Stimulated activated CD4-positive, alpha-beta T cell treated with anti-CD3 and anti-CD28 coated beads, Interleukin-1b, Interleukin-23, amount 100 ng/mL, for 48 hours (primary cell): ENCODE measurements around the gene TNRC6A.
"Not testable (repeated sequence)": the region's sequence is repeated elsewhere in the genome, so short reads cannot be mapped to it uniquely, and the experiment has no call there.

Source experiments
- DNase-seq: peaks from one replicate; pipeline ENCODE4 v3.0.0-alpha.2; 2020

TNRC6A gene

DNA sequence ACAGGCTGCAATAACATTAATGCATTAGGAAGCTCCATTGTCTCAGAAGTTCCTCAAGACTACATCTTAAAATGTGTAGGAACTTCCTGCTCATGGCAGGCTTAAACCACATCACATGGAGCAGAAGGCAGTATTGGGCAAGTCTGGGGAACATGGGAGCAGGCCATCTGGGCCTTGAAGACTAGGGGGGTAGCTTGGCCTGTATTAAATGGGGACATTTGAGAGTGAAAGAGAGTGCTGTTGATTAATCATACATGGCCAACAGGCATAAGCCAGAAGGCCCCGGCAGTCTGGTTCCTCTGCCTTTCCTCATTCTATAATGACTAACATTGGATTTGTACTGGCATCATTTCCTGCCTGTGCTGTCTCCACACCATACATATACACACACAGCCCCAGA is 91.1 kb downstream of the TNRC6A start:
- no peak for DNase-seq

- DNase-seq: no peak
Measured at GRCh38 chr16:24821129-24821528, 91.7 kb downstream of the TNRC6A start.

DNA sequence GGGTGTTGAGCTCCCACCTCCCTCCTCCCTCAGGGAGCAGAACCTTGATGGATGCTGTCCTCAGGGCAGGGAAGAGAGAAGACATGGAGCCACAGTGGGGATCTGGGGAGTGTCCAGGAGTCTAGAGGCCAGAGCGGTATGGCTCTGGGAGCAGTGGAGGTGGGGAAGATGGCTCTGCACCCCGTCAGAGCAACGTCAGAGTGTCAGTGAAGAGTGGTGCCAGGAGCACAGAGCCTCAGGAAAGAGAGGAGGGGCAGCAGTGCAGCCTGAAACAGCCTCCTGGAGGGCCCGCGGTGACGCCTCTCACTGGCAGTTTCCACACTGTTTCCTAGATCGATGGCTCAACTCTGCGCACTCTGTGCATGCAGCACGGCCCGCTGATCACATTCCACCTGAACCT is 93.1 kb downstream of the TNRC6A start:
- DNase-seq: no peak

DNA sequence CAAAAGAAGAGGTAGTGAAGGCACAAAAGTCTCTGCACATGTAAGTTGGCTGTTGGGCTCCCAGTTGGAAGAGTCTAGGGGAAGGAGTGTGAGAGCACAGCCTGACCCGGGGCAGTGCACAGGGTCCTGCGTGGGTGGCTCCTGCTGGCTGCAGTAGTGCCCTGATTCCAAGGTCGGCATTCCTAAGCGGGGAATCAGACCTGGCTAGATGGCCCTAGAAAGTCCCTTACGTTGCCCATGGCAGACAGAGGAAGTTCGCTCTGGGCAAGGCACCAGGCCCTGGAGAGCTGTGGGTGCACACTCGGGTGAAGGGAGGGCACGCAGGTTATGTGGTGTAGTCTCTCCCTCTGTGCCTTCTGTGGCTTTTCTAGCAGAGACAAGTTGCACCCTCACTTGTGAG is 93.5 kb downstream of the TNRC6A start:
- DNase-seq: no peak

- DNase-seq: no peak
Measured at GRCh38 chr16:24825696-24826095, 96.2 kb downstream of the TNRC6A start.

GRCh38 chr16:24826096-24826690 is 96.7 kb downstream of the TNRC6A start:
- no peak for DNase-seq

DNA sequence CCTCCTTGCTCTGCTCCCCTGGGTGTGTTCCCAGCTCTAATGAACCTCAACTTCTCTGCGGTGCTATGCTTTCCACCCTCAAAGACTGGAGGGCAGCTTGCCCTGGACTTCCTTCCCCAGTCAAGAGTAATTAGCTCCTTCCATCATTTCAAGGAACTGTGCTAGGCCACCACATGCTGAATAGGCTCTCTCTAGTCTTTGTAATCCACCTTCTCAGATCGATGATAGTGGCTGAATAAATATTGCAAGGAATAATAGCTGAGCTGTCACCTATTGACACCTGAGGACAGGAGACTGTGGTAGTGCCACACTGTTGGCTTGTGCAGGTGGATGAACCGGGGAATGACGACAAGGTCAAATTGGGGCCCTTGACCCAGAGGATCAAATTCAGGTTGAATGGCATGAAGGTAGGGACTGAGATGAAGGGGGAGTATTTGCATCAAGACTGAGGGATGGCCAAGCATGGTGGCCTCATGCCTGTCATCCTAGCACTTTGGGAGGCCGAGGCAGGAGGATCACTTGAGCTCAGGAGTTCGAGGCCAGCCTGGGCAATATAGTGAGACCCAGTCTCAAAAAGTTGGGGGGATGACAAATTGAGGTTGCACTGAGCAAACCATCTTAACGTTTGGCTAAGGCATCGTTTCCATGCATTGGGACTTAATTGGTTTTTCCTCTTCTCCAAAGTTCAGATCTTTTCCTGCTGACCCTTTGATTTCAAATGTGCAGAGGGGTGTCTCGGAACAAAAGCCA is 97.5 kb downstream of the TNRC6A start:
- no peak for DNase-seq

DNA sequence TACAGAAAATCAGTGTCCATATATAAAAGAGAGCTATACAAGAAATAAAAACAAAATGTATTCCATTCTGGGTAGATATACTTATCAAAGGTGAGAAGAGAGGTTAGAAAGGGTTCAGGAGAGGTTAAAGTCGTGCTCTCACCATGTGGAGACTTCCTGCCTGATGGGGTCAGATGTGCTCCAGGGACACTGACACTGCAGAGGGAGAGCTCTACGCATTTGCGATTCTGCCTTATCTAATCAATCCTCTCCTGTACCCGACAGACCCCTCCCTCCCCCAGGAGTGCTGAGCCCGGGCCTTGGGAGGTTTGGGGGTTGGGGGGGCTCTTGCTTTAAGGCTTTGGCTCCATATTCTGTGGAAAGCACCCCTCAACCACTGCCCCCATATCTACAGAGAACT is 99.7 kb downstream of the TNRC6A start:
- DNase-seq: no peak

DNA sequence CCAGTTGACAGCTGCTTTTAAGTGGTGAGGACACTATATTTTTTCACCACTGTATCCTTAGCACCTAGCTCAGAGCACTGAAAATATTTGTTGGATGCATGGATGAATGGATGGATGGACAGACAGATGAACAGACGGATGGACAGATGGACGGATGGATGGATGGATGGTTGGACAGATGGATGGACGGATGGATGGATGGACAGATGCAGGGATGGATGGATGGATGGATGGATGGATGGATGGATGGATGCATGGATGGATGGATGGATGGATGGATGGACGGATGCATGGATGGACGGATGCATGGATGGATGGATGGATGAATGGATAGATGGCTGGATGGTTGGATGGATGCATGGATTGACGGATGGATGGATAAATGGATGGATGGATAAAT is 103.9 kb downstream of the TNRC6A start:
- DNase-seq: no peak

DNA sequence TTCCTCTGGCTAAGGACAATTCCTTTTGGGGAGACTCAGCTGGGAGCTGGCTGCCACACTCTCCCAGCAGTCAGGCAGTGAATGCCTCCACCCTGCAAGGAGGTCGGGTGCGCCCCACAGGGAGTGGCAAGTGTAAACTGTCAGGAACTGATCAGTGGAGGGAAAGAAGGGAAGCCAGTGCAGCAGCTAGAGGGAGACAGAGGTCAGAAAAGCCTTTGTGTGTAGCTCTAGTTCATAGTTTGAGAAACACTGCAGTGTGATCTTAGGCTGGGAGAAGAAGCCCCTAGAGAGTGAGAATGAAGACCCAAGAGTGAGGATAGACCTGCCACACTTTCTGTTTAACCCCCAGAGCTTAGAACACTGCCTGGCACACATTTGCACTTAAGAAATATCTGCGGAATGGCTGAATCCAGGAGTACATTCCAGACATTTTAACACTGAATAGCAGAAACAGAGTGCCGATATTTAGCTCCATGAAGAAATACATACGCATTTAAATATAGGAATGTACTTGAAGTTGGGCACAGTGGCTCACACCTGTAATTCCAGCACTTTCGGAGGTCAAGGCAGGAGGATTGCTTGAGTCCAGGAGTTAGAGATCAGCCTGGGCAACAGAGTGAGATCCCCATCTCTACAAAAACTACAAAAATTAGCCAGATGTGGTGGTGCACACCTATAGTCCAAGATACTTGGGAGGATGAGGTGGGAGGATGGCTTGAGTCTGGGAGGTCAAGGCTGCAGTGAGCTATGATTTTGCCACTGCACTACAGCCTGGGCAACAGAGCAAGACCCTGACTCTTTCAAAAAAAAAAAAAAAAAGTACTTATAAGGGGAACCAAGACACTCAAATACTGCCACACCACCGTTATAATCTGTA is 105.2 kb downstream of the TNRC6A start:
- no peak for DNase-seq

DNA sequence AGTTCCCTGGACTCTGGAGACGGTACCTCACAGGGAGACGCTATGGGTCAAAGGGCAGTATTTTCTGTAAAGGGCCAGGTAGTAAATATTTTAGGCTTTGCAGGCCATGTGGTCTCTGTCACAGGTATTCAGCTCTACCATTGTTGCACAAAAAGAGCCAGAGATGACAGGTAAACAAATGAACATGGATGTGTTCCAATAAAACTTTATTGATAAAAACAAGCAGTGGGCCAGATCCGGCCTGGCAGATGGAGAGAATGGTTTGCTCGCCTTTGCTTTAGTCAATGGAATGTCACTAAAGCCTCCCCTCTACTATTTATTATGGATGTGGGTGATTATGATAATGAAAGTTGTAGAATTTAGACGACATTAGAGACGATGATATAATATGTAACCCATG is 107.4 kb downstream of the TNRC6A start:
- no peak for DNase-seq

DNA sequence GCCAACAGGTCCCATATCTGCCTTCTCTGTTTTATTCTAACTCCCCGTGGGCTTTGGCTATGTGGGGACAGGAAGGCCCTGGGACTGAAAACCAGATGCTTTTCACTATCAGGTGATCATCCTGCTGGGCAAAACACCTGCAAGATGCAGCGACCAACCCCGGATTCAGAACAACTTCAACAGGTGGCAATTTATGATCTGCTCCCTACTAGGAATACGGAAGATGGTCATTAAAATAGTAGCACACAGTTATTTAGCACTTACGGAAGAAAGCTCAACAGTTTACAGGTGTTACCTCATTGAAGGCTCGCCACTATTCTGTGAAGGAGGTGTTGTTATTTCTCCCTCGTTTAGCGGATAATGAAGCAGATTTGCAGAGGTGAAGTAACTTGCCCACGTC is 108.5 kb downstream of the TNRC6A start:
- DNase-seq: no peak

- no peak for DNase-seq
Measured at GRCh38 chr16:24838554-24839266, 109.3 kb downstream of the TNRC6A start.

GRCh38 chr16:24839347-24839972 is 110.0 kb downstream of the TNRC6A start:
- DNase-seq: no peak

GRCh38 chr16:24841291-24841690 is 111.8 kb downstream of the TNRC6A start:
- DNase-seq: no peak

GRCh38 chr16:24844101-24845030 is 114.9 kb downstream of the TNRC6A start:
- peak; percentile 22 for DNase-seq

DNA sequence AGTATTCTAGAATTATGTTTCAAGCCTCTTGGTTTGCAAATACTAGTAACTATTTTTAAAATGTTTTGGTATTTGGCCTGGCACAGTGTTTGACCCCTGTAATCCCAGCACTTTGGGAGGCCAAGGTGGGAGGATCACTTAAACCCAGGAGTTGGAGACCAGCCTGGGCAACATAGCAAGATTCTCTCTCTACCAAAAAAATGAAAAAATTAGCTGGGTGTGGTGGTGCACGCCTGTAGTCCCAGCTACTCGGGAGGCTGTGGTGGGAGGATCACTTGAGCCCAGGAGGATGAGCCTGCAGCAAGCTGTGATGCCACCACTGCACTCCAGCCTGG is 115.5 kb downstream of the TNRC6A start:
- not testable (repeated sequence) for DNase-seq

GRCh38 chr16:24845726-24846547 is 116.5 kb downstream of the TNRC6A start, which contains the start of gene SLC5A11:
Gene SLC5A11, plus strand, starts transcription at chr16:24845963. Its CDS starts 12,681 bp downstream, at chr16:24858644.
- DNase-seq: no peak

- DNase-seq: no peak
Measured at GRCh38 chr16:24846548-24847357, 117.3 kb downstream of the TNRC6A start.

DNA sequence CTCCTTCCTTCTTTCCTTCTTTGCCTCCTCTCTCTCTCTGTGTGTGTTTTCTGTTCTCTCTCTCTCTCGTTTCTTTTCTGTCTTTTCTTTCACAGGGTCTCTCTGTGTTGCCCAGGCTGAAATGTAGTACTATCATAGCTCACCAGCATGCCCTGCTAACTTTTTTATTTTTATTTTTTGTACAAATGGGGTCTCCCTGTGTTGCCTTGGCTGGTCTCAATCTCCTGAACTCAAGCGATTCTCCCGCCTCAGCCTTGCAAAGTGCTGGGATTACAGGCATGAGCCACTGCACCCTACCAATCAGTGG is 117.9 kb downstream of the TNRC6A start:
- no peak for DNase-seq
